Measurements from ENCODE around the gene NRTN. TPM values are rescaled to one million over a fixed set of nuclear protein-coding genes. Genes with fewer than 3 reads are reported as not detected.

NRTN gene
- total RNA-seq, 1 experiment from 2014 or later: 4.6 TPM

GRCh38 chr19:5762608-5763217 lies 42.2 kb upstream of the NRTN start:
- H3K23me2 ChIP-seq (ENCODE audit: insufficient read length, low read depth, low read length, poor library complexity, severe bottlenecking): no peaks in the 10 kb centered on the region
- no peak overlapping the region for H2AK5ac ChIP-seq (ENCODE audit: insufficient read length, low read length)
- no peak overlapping the region for H3K9ac ChIP-seq (ENCODE audit: extremely low read depth, insufficient read length, low read length)
- H3K79me2 ChIP-seq (ENCODE audit: insufficient read depth, low read length): no peaks in the 10 kb centered on the region
- no peak overlapping the region for H2BK15ac ChIP-seq (ENCODE audit: low read depth, low read length)
- Mint-ChIP-seq H3K27me3 (ENCODE audit: low read depth) (peaks cover 15% of the 10 kb centered on the region), H3K27ac (no peak overlapping the region), H3K36me3 (ENCODE audit: insufficient read depth in 1 of 3, low read depth in 3 of 3) (no peaks in the 10 kb centered on the region), H3K4me1 (no peaks in the 10 kb centered on the region), H3K4me3 (no peak overlapping the region), H3K9me3 (peaks cover 3% of the 10 kb centered on the region in 2 experiments; a peak in 2 of 5 replicates)
- no peaks in the 10 kb centered on the region for H3K79me1 ChIP-seq (ENCODE audit: insufficient read depth, low read depth, low read length, poor library complexity, severe bottlenecking)
- no peak overlapping the region for H2BK20ac ChIP-seq (ENCODE audit: low read depth, low read length, poor library complexity, severe bottlenecking)
- TF ChIP-seq CTCF (conservative IDR thresholded peaks at IDR 0.05): no peak
- no peak for DNase-seq
- H2AFZ ChIP-seq (ENCODE audit: low read length): no peak overlapping the region
- H3T11ph ChIP-seq (ENCODE audit: low read length): no peak overlapping the region
- no peak overlapping the region for H2BK5ac ChIP-seq (ENCODE audit: insufficient read length, low read length)
- H3K4ac ChIP-seq (ENCODE audit: low read depth, low read length): no peak overlapping the region
- WGBS (ENCODE audit: extremely low coverage, insufficient read length, low lambda C conversion rate): 100% methylated on average over 2 of the region's 5 CpGs
- H2BK120ac ChIP-seq (ENCODE audit: low read depth, low read length, poor library complexity, severe bottlenecking): no peak overlapping the region
- H4K5ac ChIP-seq (ENCODE audit: insufficient read length, low read depth, low read length): no peak overlapping the region
- H3K14ac ChIP-seq (ENCODE audit: insufficient read depth, low read length): no peak overlapping the region
- H4K8ac ChIP-seq (replicated peaks; ENCODE audit: insufficient read length, low read depth, low read length): no peak overlapping the region
- no peak overlapping the region for H3K18ac ChIP-seq (ENCODE audit: insufficient read length, low read depth, low read length)
- no peaks in the 10 kb centered on the region for H4K20me1 ChIP-seq (ENCODE audit: control insufficient read depth, insufficient read depth, insufficient read length)
- H3K27ac ChIP-seq (ENCODE audit: insufficient read length, low read depth, low read length): no peak overlapping the region
- H3K56ac ChIP-seq (ENCODE audit: insufficient read length, low read depth, low read length): no peak overlapping the region
- H3K4me2 ChIP-seq (ENCODE audit: insufficient read depth, insufficient read length, low read length): no peak overlapping the region
- no peaks in the 10 kb centered on the region for H3K27me3 ChIP-seq (ENCODE audit: insufficient read depth, low read length)
- no peaks in the 10 kb centered on the region for H3K9me3 ChIP-seq (ENCODE audit: control insufficient read depth, low read depth, low read length)
- H4K91ac ChIP-seq (ENCODE audit: insufficient read length, low read depth, low read length): no peak overlapping the region
- H3K4me1 ChIP-seq (ENCODE audit: insufficient read depth, low read length): no peaks in the 10 kb centered on the region
- no peak overlapping the region for H3K23ac ChIP-seq (ENCODE audit: insufficient read length, low read depth, low read length)
- H2BK12ac ChIP-seq (ENCODE audit: insufficient read length, low read depth, low read length): no peak overlapping the region

Measured in H9 (cell line).